Measurements from ENCODE around the gene PLEKHM1.
"Not testable (repeated sequence)": the region's sequence is repeated elsewhere in the genome, so short reads cannot be mapped to it uniquely, and the experiment has no call there.

DNA sequence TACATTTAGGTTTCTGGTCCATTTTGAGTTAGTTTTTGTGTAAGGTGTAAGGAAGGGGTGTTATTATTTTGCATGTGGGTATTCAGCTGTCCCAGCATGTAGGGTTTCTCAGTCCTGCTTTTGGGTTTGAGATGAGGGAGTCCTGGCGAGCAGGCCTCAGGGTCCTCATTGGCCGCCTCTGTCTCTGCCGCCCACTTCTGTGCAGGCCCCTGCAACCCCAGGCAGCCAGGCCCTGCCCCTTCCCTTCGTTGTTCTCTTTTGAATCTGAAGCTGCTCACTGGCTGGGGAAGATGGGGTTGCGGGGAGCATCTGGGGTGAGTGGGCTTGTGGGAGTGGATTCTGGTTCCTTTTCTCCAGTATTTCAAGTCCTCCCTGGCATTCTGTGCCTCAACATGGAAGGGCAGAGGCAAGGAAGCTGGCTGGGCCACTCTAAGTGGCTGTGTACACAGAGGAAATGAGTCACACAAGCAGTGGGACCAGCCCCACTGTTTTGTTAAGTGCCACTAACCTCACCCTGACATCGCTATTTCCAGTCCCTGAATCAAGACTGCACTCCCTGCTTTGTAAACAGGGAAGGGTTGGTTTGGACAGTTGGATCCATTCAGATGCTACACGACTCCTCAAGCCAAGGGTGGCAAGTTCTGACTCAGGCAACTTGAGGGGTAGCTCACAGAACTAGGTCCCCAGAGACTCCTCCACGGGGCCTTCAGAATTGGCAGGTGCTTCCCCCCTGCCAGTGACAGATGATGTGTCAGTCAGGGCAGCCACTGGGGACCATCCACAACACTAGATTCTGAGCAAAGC lies 28.8 kb downstream of the PLEKHM1 start:
- TF ChIP-seq, protein P1, sequence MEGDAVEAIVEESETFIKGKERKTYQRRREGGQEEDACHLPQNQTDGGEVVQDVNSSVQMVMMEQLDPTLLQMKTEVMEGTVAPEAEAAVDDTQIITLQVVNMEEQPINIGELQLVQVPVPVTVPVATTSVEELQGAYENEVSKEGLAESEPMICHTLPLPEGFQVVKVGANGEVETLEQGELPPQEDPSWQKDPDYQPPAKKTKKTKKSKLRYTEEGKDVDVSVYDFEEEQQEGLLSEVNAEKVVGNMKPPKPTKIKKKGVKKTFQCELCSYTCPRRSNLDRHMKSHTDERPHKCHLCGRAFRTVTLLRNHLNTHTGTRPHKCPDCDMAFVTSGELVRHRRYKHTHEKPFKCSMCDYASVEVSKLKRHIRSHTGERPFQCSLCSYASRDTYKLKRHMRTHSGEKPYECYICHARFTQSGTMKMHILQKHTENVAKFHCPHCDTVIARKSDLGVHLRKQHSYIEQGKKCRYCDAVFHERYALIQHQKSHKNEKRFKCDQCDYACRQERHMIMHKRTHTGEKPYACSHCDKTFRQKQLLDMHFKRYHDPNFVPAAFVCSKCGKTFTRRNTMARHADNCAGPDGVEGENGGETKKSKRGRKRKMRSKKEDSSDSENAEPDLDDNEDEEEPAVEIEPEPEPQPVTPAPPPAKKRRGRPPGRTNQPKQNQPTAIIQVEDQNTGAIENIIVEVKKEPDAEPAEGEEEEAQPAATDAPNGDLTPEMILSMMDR (IDR thresholded peaks at IDR 0.05), result not testable (repeated sequence)
- TF ChIP-seq POLR2A (IDR thresholded peaks at IDR 0.05), result not testable (repeated sequence)

Data from heart left ventricle (tissue), 13 donors.